ENCODE data around the gene ZDHHC19.
A peak's percentile ranks its signal among the peaks of the same experiment; 100 is the strongest.
"Not testable (repeated sequence)": the region's sequence is repeated elsewhere in the genome, so short reads cannot be mapped to it uniquely, and the experiment has no call there.

ZDHHC19 gene

GRCh38 chr3:196222876-196223595 lies 11.8 kb upstream of the ZDHHC19 start:
- no peak for DNase-seq

- DNase-seq: no peak
Measured at GRCh38 chr3:196220991-196221390, 9.8 kb upstream of the ZDHHC19 start.

GRCh38 chr3:196220587-196220986 lies 9.4 kb upstream of the ZDHHC19 start:
- peak in 1 of 2 donors; percentile 59 for DNase-seq

- DNase-seq: no peak
Measured at GRCh38 chr3:196219970-196220311, 8.7 kb upstream of the ZDHHC19 start.

GRCh38 chr3:196219194-196219969 lies 8.2 kb upstream of the ZDHHC19 start:
- DNase-seq: peak; percentile 64 to 68

GRCh38 chr3:196218155-196218712 lies 7.0 kb upstream of the ZDHHC19 start:
- no peak for DNase-seq

- no peak for DNase-seq
Measured at GRCh38 chr3:196217307-196218154, 6.3 kb upstream of the ZDHHC19 start.

GRCh38 chr3:196216681-196217211 lies 5.5 kb upstream of the ZDHHC19 start:
- no peak for DNase-seq

GRCh38 chr3:196216089-196216564 lies 4.9 kb upstream of the ZDHHC19 start, which contains the start of gene SLC51A:
SLC51A (plus strand) TSS chr3:196216534; CDS start chr3:196216713, 179 bp downstream.
- no peak for DNase-seq

- no peak for DNase-seq
Measured at GRCh38 chr3:196215493-196216020, 4.4 kb upstream of the ZDHHC19 start.

GRCh38 chr3:196214783-196215441 lies 3.7 kb upstream of the ZDHHC19 start:
- DNase-seq: no peak

GRCh38 chr3:196209944-196210672 lies 1.1 kb downstream of the ZDHHC19 start:
- not testable (repeated sequence) for DNase-seq

- no peak for DNase-seq
Measured at GRCh38 chr3:196208942-196209695, 2.1 kb downstream of the ZDHHC19 start.

- DNase-seq: peak; percentile 76 to 83
Measured at GRCh38 chr3:196207833-196208607, 3.2 kb downstream of the ZDHHC19 start.

GRCh38 chr3:196207159-196207832 lies 3.9 kb downstream of the ZDHHC19 start:
- DNase-seq: no peak

GRCh38 chr3:196205442-196206205 lies 5.6 kb downstream of the ZDHHC19 start:
- DNase-seq: not testable (repeated sequence)

GRCh38 chr3:196203846-196204245 lies 7.4 kb downstream of the ZDHHC19 start:
- no peak for DNase-seq

- peak in 1 of 2 donors; percentile 54 for DNase-seq
Measured at GRCh38 chr3:196202516-196202970, 8.7 kb downstream of the ZDHHC19 start.

Data from CD4-positive, alpha-beta T cell treated with Interferon alpha-2 for 1 hour (primary cell).